ENCODE data around the gene SMC6. TPM values are rescaled to one million over a fixed set of nuclear protein-coding genes. Genes with fewer than 3 reads are reported as not detected.

SMC6 gene
- total RNA-seq, 1 experiment from 2014 or later, result 40.3 TPM

DNA sequence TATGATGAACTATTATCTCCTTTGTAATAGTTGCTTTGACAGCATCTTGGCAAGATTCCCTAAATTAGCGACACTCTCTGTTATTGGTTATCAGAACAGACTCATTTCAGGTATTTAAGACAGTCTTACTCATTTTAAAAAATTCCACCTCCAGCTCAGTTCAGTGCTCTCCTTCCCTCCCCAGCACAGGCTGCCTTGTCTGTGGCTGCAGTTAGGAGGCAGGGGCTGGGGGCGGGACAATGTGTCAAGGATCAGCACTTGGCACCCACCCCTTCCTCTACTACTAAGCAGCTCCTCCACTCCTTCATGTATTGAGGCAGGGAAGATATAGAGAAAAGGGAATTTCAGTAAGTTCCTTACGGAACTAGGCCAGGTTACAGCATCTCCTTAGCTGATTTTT, 128.2 kb downstream of the SMC6 start:
- H3K4ac ChIP-seq (ENCODE audit: low read depth, low read length), result no peak overlapping the region
- no peak for DNase-seq
- no peaks in the 10 kb centered on the region for H3K79me1 ChIP-seq (ENCODE audit: insufficient read depth, low read depth, low read length, poor library complexity, severe bottlenecking)
- no peaks in the 10 kb centered on the region for H4K20me1 ChIP-seq (ENCODE audit: control insufficient read depth, insufficient read depth, insufficient read length)
- H4K5ac ChIP-seq (ENCODE audit: insufficient read length, low read depth, low read length), result no peak overlapping the region
- H4K8ac ChIP-seq (replicated peaks; ENCODE audit: insufficient read length, low read depth, low read length), result no peak overlapping the region
- H3K27me3 Mint-ChIP-seq (ENCODE audit: low read depth), result no peaks in the 10 kb centered on the region
- no peak overlapping the region for H3K27ac ChIP-seq (ENCODE audit: insufficient read length, low read depth, low read length)
- no peaks in the 10 kb centered on the region for H3K79me2 ChIP-seq (ENCODE audit: insufficient read depth, low read length)
- no peak overlapping the region for H3K4me3 Mint-ChIP-seq
- no peak overlapping the region for H2BK120ac ChIP-seq (ENCODE audit: low read depth, low read length, poor library complexity, severe bottlenecking)
- no peak overlapping the region for H2AK5ac ChIP-seq (ENCODE audit: insufficient read length, low read length)
- H3K23ac ChIP-seq (ENCODE audit: insufficient read length, low read depth, low read length), result no peak overlapping the region
- H3K18ac ChIP-seq (ENCODE audit: insufficient read length, low read depth, low read length), result no peak overlapping the region
- no peak overlapping the region for H3K4me2 ChIP-seq (ENCODE audit: insufficient read depth, insufficient read length, low read length)
- no peak overlapping the region for H3T11ph ChIP-seq (ENCODE audit: low read length)
- H3K9me3 Mint-ChIP-seq, result peaks cover 8 to 10% of the 10 kb centered on the region in 2 experiments; a peak in 4 of 5 replicates
- no CpG with 5 or more reads among the region's 3 CpGs for WGBS (ENCODE audit: extremely low coverage, insufficient read length, low lambda C conversion rate)
- H2BK12ac ChIP-seq (ENCODE audit: insufficient read length, low read depth, low read length), result no peak overlapping the region
- H3K9ac ChIP-seq (ENCODE audit: extremely low read depth, insufficient read length, low read length), result no peak overlapping the region
- H3K27me3 ChIP-seq (ENCODE audit: insufficient read depth, low read length), result no peaks in the 10 kb centered on the region
- TF ChIP-seq, protein P1, sequence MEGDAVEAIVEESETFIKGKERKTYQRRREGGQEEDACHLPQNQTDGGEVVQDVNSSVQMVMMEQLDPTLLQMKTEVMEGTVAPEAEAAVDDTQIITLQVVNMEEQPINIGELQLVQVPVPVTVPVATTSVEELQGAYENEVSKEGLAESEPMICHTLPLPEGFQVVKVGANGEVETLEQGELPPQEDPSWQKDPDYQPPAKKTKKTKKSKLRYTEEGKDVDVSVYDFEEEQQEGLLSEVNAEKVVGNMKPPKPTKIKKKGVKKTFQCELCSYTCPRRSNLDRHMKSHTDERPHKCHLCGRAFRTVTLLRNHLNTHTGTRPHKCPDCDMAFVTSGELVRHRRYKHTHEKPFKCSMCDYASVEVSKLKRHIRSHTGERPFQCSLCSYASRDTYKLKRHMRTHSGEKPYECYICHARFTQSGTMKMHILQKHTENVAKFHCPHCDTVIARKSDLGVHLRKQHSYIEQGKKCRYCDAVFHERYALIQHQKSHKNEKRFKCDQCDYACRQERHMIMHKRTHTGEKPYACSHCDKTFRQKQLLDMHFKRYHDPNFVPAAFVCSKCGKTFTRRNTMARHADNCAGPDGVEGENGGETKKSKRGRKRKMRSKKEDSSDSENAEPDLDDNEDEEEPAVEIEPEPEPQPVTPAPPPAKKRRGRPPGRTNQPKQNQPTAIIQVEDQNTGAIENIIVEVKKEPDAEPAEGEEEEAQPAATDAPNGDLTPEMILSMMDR (conservative IDR thresholded peaks at IDR 0.05), result no peak
- no peak overlapping the region for H3K56ac ChIP-seq (ENCODE audit: insufficient read length, low read depth, low read length)
- peaks cover 16 to 18% of the 10 kb centered on the region in 2 experiments for H3K4me1 Mint-ChIP-seq
- H3K4me1 ChIP-seq (ENCODE audit: insufficient read depth, low read length), result no peaks in the 10 kb centered on the region; the same call in 1 of the 2 replicates
- peaks cover 24 to 39% (median 27%) of the 10 kb centered on the region in 3 experiments for H3K36me3 Mint-ChIP-seq (ENCODE audit: insufficient read depth in 1 of 3, low read depth in 3 of 3)
- H2BK5ac ChIP-seq (ENCODE audit: insufficient read length, low read length), result no peak overlapping the region
- H3K27ac Mint-ChIP-seq, result no peak overlapping the region
- H2BK15ac ChIP-seq (ENCODE audit: low read depth, low read length), result no peak overlapping the region
- H3K9me3 ChIP-seq (ENCODE audit: control insufficient read depth, low read depth, low read length), result peaks cover 8% of the 10 kb centered on the region
- no peak overlapping the region for H4K91ac ChIP-seq (ENCODE audit: insufficient read length, low read depth, low read length)
- H2AFZ ChIP-seq (ENCODE audit: low read length), result no peak overlapping the region
- H3K23me2 ChIP-seq (ENCODE audit: insufficient read length, low read depth, low read length, poor library complexity, severe bottlenecking), result no peaks in the 10 kb centered on the region
- H2BK20ac ChIP-seq (ENCODE audit: low read depth, low read length, poor library complexity, severe bottlenecking), result no peak overlapping the region
- H3K14ac ChIP-seq (ENCODE audit: insufficient read depth, low read length), result no peak overlapping the region
